Mucosa of gallbladder (tissue), 1 donor: ENCODE results near the gene TMIGD3. TPM values are rescaled to one million over a fixed set of nuclear protein-coding genes. Genes with fewer than 3 reads are reported as not detected.

Experiments
- DNase-seq: peaks from one replicate; pipeline ENCODE4 v3.0.0-alpha.2; 2020; ENCODE audit warnings: low spot score
- total RNA-seq: library from RNA; stranded (reverse); gene quantifications from one replicate; pipeline ENCODE4 v1.2.1, GENCODE V29; 2021
- donor health status: DM: no; HTN: no; CAD: no.

The TMIGD3 gene
- total RNA-seq, 1 donor from 2014 or later = 8.4 TPM

- DNase-seq = peak; percentile 28
Observed at GRCh38 chr1:111446967-111447892, 56.2 kb downstream of the TMIGD3 start.

GRCh38 chr1:111446546-111446945 lies 56.9 kb downstream of the TMIGD3 start:
- DNase-seq = no peak

- no peak for DNase-seq
Observed at GRCh38 chr1:111444031-111444430, 59.4 kb downstream of the TMIGD3 start.

- no peak for DNase-seq
Observed at GRCh38 chr1:111442457-111442856, 61.0 kb downstream of the TMIGD3 start.

- DNase-seq = no peak
Observed at GRCh38 chr1:111441573-111442192, 61.8 kb downstream of the TMIGD3 start.

GRCh38 chr1:111439461-111440351 lies 63.7 kb downstream of the TMIGD3 start:
- no peak for DNase-seq

GRCh38 chr1:111436726-111437125 lies 66.7 kb downstream of the TMIGD3 start:
- no peak for DNase-seq

Other genes starting within 250 kb of the TMIGD3 start
- gene CHIA, start 212.8 kb downstream of the TMIGD3 start, total RNA-seq = 0.23 TPM
- 1.2 TPM for gene OVGP1, start 75.9 kb downstream of the TMIGD3 start, total RNA-seq
- gene WDR77, start 54.4 kb downstream of the TMIGD3 start, total RNA-seq = 25.6 TPM
- 192 TPM for gene ATP5PB, start 54.2 kb downstream of the TMIGD3 start, total RNA-seq
- gene C1orf162, start 29.6 kb downstream of the TMIGD3 start, total RNA-seq = 17.2 TPM
- gene ADORA3, start within 50 bp of the TMIGD3 start, total RNA-seq = 15.8 TPM
- gene RAP1A, start 116.2 kb upstream of the TMIGD3 start, total RNA-seq = 93.0 TPM
- 4.9 TPM for gene INKA2, start 235.8 kb upstream of the TMIGD3 start, total RNA-seq